GM18526 (cell line): ENCODE data around the gene HOXA11.

Source experiments
- POLR2A ChIP-seq: IDR thresholded peaks from 3 replicates; pipeline ENCODE4 v1.6.1; 2011; ENCODE audit not compliant: insufficient read length; ENCODE audit errors: extremely low read depth

HOXA11 gene

DNA sequence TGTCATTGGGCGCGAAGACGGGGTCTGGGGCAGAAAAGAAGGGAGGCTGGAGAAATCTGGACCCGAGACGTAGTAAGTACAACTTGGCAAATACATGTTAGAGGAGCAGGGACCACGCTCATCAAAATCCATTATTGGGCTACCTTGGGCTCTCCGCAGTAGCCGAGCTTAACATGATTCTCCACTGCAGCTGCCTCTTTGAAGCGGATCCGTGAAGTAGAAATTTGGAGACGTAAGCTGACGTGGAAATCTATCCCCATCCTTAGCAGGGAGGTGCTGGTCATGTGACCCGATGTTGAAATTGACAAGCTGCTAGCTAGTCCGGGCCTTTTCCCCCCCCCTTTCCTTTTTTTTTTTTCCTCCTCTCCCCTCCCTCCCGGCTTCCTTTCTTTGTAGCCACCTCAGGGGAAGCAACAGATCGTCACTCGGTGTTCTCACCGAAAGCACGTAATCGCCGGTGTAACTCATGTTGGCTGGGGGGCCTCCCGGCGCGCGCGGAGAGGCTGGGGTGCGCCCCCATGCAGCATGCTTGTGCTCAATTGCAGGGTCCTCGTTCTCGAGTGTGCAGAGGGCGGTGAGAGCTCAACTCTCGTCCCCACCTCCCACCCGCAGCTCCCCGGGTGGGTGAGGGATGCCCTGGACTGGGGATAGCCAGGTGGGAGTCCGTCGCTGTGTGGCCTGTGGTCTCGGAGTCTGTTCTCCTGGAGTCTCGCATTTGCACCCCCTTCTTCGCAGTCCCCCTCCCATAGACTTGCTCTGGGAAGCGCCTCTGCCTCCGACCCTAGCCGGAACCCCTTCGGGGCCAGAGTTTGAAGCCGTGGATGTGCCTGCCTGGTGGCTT lies at the start of gene HOXA11:
Gene HOXA11 (minus strand): TSS at position 220 of the 841 bp plus-strand sequence. CDS start 88 bp downstream, at position 132.
- TF ChIP-seq POLR2A, result no peak

DNA sequence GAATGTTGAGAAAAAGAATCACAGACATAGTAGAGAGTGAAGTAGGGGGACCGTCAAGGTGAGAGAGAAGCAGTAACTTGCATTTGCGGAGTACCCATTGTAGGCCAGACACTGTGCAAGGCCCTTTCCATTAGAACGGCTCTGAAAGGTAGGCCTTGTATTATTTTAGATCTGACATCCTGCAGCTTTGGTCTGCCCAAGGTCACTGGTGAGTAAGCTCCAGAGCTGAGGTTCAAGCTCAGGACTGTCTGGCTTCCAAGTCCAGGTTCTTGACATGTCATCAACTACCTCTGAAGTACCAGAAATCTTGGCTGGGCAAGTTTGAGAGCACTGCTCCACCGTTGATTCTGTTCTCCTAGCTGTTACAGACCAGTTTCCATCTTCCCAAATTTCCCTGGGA lies 44.4 kb upstream of the HOXA11 start:
- no peak for TF ChIP-seq POLR2A

DNA sequence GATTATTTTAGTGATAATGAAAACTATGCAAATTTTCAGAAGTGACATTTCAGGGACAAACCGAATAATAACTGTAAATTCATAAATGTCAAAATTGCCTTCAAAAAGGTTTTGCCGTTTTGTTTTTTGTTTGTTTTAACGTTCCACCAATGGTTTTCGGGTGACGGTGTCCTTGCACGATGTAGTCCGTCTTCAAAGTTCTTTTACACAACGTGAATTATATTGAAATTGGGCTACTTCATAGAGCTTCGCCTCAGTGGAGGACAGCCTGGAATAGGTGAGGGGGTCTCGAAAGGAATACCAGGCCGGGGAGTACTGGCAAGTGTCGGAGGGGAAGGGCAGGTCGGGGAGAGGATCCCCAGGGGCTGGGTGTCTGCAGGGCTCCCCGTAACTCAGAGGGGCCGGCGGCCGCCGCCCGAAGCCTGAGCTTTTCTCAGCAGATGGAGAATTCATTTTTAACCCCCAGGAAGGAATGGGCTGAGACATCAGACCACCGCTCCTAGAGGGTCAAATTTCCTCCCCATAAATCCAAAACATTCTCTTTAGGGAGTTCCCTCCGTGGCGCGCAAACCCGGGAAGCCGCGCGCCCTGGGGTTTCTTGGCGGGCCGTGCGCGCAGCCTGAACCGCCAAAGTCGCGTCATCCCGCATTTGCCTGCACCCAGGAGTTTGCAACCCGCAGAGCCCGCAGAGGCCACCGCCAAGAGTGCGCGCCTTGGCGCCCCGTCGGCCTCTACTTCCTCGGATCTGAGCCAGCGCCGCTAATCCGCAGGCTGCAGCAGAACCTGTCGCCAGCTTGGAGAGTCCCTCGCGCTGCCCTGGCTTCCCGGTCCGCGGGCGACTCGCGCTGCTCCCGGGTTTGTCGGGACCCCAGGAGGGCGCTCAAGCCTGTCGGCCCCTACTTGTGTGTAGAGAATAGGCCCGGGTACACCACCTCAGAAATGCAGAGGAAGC lies 40.2 kb upstream of the HOXA11 start:
- TF ChIP-seq POLR2A, result no peak

DNA sequence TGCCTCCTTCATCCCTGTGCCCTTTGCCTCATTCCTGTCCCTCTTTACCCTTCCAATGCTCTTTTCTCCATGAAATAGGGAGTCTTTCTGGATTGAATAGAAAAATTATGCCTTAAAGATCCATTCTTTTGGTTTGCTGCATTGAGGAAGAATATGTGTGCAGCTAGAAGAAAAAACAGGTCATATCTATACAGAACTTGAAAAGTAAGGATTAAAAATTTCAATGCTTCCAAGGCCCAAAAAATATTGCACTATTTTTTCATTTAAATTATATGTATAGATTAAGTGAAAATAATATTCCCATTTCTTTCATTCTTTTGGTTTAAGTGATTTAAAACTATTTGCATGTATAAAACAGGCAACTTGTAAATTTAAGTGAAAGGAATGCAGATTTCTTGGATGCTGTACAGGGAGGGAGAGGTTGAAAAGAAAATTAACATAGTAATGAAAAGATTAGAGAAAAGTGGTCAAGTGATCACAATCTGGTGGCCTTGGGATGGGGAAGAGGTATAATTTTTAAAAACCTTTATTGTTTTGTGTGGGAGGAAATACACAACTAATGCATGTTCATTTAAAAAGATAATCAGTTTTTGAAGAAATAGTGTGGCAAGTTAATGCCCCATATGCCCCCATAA lies 39.0 kb upstream of the HOXA11 start:
- TF ChIP-seq POLR2A, result no peak

DNA sequence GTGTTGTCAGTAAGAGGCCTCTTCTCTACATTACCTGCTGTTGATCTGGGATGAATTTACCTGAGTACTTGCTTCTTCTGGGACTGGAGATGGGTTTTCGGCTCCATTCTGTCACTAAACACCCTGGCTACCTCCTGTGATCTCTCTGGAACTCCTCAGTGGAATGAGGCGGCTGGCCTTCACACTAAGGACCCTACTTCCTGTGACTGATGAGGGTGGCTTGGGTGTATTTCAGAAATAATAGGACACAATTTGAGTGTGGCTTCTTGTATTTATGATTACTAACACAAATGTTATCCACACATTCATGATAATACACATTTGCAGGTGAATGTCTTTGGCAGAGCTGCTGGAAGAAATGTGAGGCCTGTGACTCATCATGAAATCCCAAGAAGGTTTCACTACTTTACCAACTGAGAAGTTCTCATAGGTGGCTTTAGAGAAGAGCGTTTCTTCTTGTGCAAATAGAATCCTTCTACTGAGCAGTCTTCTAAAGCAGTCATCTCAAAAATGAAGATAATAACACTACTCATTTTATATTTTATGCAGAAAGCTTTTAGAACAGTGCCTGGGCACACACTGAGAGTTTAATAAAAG lies 36.3 kb upstream of the HOXA11 start:
- TF ChIP-seq POLR2A, result no peak

DNA sequence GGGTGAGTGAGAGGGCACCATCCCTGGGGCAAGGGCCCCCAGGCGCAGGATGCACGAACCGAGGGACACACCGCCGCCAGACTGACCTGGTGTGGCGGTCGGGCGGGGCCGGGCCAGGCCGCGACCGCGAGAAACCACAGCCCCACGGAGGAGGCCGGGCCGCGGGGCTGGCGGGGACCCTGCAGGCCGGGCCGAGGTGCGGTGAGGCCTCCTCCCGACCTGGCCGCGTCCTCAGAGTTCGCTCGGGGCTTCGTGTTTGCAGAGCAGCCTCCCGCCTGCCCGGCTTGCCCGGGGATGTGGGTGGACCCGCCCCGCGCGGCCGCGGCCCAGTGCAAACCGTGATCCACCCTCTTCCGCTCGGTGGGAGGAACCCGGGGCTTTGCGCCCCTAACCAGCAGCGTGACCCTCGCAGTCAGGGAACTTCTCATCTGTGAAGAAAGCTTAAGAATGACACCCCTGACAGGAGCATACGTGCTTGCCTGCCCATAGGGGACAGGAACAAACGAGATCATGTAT lies 35.5 kb upstream of the HOXA11 start:
- TF ChIP-seq POLR2A, result no peak

DNA sequence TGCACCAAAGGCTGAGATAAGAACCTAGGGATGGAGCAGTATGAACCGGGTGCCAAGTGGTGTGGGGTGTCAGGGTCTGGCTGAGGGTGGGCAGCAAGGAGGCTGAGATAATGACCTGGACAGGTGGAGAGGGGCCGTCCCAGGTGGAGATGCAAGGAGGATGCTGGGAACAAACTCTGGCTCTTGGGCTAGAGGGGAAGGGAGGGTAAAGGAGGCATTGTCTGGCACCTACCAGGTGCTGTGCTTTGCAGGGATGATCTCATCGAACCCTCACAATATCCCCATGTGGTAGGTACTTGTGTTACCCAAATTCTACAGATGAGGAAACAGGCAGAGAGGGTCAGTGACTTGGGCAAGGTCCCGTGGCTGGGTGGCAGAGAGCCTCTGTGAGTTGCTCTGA lies 34.8 kb upstream of the HOXA11 start:
- no peak for TF ChIP-seq POLR2A

DNA sequence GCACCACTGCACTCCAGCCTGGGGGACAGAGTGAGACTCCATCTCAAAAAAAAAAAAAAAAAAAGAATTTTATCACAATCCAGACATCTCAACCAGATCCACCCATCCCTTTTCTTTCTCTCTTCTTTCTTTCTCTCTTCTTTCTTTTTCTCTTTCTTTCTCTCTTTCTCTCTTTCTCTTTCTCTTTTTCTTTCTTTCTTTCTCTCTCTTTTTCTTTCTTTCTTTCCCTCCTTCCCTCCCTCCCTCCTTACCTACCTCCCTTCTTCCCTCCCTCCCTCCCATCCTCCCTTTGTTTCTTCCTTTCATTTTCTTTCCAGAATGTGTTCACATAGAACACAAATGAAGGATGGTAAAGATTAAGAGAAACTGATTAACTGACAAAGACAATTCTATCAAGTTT lies 32.9 kb upstream of the HOXA11 start:
- no peak for TF ChIP-seq POLR2A

DNA sequence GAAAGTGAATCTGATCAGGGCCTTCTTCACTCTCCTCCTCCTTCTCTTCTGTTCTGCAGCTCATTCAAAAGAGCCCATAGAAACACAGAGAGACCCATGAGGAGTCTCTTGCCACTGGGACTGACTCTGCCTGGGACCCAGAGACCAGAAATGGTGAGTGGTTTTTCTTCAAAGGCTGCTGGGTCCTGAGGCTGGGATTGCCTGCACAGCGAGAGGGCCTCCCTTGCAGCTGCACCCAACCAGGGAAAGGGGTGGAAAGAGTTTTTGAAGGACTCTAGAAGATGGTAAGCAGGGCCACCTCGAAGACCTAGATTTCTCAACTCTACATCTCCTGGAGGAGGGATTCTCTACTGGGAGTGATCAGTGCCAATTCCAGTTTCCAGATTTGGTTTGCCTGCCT lies 30.3 kb upstream of the HOXA11 start:
- TF ChIP-seq POLR2A, result no peak

DNA sequence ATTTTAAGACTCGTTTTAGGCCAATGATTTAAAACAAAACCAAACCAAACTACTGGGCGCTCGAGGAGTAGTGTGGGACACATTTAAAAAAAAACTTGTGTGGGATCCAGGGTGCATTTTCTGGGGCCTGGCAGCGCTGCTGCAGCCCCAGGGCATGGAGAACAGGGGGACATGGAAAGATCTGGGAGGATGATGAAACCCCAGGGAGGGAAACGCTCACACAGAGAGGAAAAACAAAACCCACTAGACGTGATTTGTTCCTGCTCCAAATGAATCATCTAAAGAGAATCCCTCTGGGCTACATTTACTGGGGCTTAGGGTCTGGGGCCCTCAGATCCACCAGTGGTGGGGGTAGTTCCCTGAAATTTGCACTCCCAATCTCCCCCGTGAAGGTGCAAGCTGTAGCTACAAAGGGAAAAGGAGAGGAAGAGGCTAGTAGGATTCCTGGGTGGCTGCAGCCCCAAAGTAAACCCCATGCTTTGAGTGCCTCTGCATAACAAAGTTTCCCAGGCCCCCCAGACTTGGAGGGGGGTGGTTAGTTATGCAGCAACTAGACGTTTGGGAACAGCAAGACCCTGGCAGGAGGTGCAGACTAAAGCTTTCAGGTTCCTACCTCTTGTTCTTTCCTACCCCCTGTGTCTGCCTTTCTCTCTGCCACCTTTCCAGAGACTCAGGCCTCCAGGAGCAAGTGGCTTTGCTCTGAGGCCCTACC lies 29.4 kb upstream of the HOXA11 start:
- no peak for TF ChIP-seq POLR2A

DNA sequence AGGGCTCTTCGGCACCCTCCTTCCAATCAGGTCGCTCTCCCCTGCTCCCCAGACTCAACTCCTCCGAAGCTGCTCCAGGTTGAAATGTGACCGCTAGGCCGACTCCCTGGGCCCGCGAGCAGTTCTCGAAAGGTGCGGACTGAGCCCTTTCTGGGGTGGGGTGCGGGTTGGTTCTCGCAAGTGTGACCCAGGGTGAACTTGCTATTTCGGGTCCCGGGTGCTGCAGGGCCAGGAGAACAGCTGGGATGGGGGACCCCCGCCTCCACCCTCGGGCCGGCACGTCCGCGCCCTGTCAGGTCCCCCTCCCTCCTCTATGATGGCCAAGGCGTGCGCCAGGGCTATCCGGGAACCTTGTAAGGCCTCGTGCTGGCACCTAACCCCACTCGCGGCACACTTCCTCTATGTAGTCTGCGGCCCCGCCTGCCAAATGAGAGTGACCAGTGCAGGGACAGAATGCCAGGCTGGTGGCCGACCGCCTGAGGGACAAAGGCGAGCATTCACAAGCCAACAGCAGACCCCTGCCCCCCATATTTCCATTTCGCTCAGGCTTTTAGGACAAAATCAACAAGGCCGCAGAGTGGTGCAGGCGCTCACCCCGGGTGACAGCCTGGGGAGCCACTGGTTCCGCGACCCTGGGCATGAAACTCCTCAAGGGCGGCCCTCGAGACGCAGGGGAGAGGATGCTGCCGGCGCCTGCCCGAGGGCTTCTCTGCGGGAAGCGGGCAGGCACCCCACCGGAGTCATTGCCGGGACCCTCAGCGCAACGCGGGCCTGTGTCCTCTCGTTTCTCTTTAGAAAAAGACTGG lies 28.6 kb upstream of the HOXA11 start:
- no peak for TF ChIP-seq POLR2A

DNA sequence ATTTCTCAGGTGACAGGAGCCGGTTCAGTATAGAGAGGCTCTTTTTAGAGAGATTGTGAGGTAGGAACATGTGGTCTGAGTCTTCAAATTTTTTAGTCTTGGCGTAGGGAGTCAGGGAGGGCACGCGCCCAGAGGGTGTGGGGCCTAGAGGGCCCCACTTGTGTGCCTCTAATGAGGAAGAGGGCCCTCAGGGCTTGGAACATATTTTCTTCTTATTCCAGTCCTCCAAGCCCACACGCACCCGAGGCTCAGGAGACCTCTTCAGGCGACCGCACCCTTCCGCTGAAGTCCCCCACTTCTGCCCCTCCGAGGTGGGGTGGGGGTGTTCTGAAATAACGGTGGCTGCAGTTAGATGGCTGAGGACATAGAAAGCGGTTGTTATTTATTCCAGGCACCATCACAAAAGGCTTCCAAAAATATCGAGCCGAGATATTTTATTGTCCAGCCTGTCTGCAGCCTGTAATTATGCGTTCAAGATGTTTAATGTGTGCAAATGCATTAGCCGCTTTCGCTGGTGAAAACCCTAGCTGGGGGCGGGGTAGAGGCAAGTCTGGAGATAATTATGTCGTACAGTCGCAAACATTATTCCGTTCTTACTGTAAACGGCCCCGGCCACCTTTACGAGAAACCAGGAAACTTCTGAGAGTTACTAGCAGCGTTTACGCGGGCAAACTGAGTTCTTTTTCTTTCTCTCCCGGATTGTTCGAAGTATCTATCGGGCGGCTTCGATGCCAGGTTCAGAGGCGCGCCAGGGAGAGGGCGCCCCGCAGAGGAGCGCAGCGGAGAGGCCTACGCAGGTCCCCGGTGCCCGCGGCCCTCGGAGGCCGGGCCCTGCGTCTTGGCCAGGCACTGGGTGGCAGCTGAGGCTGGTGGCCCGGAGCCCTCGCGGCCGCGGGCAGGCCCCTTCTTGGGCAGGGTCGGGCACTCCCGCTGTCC lies 27.7 kb upstream of the HOXA11 start:
- no peak for TF ChIP-seq POLR2A

DNA sequence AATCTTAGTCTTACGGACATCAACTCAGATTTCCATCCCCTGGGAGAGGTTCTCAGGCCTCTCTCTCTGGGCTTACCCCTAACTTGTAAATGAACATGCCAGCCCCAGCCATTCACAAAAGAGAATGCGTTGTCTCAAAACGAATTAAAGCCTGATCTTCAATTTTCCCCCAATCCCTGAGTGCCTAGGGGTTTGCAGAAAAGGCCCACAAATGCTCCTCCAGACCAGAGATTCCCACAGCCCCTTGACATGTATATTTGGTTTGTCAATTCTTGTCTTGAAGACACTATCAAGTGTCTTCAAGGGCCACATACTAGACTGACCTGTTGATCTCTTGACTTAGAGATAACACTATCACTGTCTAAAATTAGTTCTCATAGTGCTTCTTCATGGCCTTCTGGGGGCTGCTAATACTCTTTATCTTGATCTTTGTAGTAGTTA lies 26.8 kb upstream of the HOXA11 start:
- no peak for TF ChIP-seq POLR2A

DNA sequence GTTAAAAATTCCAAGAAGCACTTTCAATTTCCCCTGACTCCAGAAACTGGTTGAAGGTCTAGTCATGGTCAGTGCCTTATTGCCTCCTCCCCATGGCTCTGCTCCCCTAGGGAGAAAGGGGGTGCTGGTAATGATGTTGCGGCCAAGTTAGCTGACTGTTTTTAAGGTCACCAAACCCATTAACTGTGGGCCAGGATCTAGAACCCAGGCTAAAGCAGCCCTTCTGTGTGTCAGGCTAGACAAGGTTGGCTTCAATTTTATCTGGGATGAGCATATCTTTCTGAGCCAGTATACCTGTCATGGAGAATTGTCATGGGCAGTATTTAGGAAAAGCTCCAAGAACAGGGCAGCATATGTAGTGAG lies 26.0 kb upstream of the HOXA11 start:
- TF ChIP-seq POLR2A, result no peak
